ENCODE results near the gene PLOD1.

PLOD1 gene

DNA sequence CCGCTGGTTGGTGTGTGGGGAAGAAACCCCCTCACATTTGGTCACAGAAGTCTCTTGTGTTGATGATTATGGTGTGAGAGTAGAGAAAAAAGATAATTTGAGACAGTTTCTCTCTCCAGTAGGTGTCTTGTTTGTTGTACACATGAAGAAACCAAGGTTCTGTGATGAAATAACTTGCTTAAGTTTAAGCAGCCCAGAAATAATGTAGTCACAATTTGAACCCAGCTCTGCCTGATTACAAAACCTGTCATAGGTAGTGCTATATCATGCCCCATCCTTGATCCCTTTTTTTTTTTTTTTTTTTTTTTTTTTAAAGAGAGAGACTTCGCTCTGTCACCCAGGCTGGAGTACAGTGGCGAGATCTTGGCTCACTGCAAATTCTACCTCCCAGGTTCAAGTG is 50.7 kb downstream of the PLOD1 start:
- H3K36me3 ChIP-seq (ENCODE audit: control insufficient read depth, insufficient read depth, low read length) = peaks cover 30% of the 10 kb centered on the region
- H3K27me3 ChIP-seq (ENCODE audit: control insufficient read depth, insufficient read depth, low read length) = no peaks in the 10 kb centered on the region
- H3K9ac ChIP-seq (ENCODE audit: low read depth, low read length) = no peak overlapping the region
- peaks cover 2% of the 10 kb centered on the region for H3K4me1 ChIP-seq (ENCODE audit: control insufficient read depth, insufficient read depth, low read length)
- H3K4me3 ChIP-seq (ENCODE audit: low read depth, low read length) = no peak overlapping the region
- H3K9me3 ChIP-seq (ENCODE audit: control insufficient read depth, insufficient read depth, low read length) = no peaks in the 10 kb centered on the region

DNA sequence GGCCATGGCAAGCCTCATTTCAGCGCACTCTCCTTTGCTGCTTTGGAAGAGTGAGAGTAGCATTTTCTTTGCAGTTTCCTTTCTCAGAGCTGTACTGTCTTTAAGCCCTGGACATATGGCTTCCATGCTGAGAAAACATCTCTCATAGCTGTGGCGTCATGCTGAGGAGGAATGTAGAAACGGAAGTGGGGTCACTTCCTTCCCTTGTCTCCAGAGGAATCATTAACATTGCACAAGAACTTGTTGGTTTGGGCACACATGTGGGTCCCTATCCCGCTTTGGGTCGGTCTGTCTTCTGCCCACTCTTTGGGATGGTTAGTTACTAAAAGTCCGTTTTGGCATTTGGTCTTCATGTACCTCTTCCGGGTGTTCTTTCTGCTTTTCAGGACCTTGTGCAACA is 51.3 kb downstream of the PLOD1 start:
- peaks cover 2% of the 10 kb centered on the region for H3K4me1 ChIP-seq (ENCODE audit: control insufficient read depth, insufficient read depth, low read length)
- H3K9ac ChIP-seq (ENCODE audit: low read depth, low read length) = no peak overlapping the region
- H3K36me3 ChIP-seq (ENCODE audit: control insufficient read depth, insufficient read depth, low read length) = peaks cover 36% of the 10 kb centered on the region
- H3K4me3 ChIP-seq (ENCODE audit: low read depth, low read length) = no peak overlapping the region
- H3K9me3 ChIP-seq (ENCODE audit: control insufficient read depth, insufficient read depth, low read length) = no peaks in the 10 kb centered on the region
- H3K27me3 ChIP-seq (ENCODE audit: control insufficient read depth, insufficient read depth, low read length) = no peaks in the 10 kb centered on the region

DNA sequence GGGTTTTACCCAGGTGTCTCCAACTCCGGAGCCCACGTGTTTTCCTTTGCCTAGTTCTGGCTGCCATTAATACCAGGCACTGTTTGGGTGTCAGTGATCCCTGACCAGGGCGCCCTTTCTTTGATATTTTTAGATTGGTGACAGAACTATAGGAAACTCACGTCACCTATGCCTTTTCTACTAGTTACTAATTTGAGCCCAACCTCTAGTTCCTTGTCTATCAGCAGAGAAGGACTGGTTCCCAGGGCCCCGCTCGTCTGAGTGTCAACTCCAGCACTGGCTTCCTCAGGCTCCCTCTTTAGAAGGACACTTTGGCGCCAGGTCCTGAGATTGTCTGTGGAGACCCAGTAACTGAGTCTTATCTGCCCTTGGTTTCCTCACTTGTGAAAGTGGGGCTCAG is 55.2 kb downstream of the PLOD1 start:
- Histone ChIP-seq H3K9me3 (ENCODE audit: control insufficient read depth, insufficient read depth, low read length) (no peaks in the 10 kb centered on the region), H3K36me3 (ENCODE audit: control insufficient read depth, insufficient read depth, low read length) (peaks cover 31% of the 10 kb centered on the region), H3K9ac (ENCODE audit: low read depth, low read length) (no peak overlapping the region), H3K4me3 (ENCODE audit: low read depth, low read length) (no peak overlapping the region), H3K4me1 (ENCODE audit: control insufficient read depth, insufficient read depth, low read length) (no peaks in the 10 kb centered on the region), H3K27me3 (ENCODE audit: control insufficient read depth, insufficient read depth, low read length) (no peaks in the 10 kb centered on the region)

DNA sequence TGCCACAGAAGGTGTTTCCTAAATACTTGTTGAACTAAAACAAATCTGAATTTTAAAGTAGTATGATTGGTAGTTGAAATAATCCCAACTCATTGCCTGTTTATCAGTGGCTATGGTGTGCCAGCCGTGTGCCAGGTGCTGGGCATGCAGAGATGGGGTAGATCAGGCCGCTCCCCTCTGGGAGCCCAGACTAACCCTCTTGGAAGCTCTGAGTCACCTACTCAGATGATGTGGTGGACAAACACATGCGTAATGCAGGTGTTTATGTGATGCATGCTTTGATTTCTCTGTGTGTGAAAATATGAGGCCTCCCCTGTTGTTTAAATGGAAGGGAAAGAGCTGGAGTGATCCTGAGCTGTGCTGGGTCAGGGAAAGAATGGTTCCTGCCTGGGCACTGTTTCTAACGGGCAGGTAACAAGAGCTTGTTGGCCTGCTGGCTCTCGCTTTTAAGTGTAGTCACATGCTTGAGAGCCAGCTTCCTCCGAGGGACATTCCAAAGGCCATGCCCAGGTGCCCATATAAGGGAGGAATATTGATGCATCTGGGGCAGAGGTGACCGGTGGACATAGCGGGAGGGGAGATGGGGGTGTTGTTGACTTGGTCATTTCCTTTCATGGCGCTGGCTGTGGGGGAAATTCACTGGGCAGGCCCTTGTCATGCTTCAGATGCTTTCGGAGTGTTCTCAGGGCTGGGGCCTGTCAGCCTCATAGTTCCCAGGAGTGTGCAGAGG is 56.0 kb downstream of the PLOD1 start:
- Histone ChIP-seq H3K36me3 (ENCODE audit: control insufficient read depth, insufficient read depth, low read length) (peaks cover 35% of the 10 kb centered on the region), H3K4me1 (ENCODE audit: control insufficient read depth, insufficient read depth, low read length) (no peaks in the 10 kb centered on the region), H3K4me3 (ENCODE audit: low read depth, low read length) (no peak overlapping the region), H3K27me3 (ENCODE audit: control insufficient read depth, insufficient read depth, low read length) (no peaks in the 10 kb centered on the region), H3K9ac (ENCODE audit: low read depth, low read length) (no peak overlapping the region), H3K9me3 (ENCODE audit: control insufficient read depth, insufficient read depth, low read length) (no peaks in the 10 kb centered on the region)

DNA sequence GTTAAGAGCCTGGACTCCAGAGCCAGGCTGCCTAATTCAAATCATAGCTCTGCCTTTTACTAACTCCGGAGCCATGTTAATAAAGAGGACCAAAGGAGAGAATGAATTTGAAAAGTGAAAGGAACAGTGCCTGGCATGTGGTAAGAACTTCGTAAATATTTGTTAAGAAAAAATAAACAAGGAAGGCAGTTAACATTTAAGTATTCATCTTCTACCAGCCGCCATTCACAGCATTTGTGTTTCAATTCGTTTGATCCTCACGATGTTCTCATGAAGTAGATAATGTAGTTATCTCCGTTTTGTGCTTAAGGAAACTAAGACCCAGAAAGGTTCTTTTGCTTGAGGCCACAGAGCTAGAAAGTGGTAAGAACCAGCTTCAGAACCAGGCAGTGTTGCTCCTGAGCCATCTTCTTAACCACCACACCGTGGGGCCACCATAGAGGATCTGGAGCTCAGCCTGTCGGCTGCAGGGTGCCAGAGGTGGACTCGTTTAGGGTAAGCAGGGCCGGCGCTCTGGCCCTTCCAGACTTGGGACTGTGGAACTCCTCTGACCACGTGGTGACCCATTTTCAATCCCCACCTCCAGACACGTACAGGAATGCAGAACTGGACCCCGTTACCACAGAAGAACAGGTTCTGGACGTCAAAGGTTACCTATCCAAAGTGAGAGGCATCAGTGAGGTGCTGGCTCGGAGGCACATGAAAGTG is 57.6 kb downstream of the PLOD1 start:
- Histone ChIP-seq H3K4me3 (ENCODE audit: low read depth, low read length) (no peak overlapping the region), H3K4me1 (ENCODE audit: control insufficient read depth, insufficient read depth, low read length) (no peaks in the 10 kb centered on the region), H3K9me3 (ENCODE audit: control insufficient read depth, insufficient read depth, low read length) (no peaks in the 10 kb centered on the region), H3K27me3 (ENCODE audit: control insufficient read depth, insufficient read depth, low read length) (no peaks in the 10 kb centered on the region), H3K9ac (ENCODE audit: low read depth, low read length) (no peak overlapping the region), H3K36me3 (ENCODE audit: control insufficient read depth, insufficient read depth, low read length) (peaks cover 48% of the 10 kb centered on the region)

DNA sequence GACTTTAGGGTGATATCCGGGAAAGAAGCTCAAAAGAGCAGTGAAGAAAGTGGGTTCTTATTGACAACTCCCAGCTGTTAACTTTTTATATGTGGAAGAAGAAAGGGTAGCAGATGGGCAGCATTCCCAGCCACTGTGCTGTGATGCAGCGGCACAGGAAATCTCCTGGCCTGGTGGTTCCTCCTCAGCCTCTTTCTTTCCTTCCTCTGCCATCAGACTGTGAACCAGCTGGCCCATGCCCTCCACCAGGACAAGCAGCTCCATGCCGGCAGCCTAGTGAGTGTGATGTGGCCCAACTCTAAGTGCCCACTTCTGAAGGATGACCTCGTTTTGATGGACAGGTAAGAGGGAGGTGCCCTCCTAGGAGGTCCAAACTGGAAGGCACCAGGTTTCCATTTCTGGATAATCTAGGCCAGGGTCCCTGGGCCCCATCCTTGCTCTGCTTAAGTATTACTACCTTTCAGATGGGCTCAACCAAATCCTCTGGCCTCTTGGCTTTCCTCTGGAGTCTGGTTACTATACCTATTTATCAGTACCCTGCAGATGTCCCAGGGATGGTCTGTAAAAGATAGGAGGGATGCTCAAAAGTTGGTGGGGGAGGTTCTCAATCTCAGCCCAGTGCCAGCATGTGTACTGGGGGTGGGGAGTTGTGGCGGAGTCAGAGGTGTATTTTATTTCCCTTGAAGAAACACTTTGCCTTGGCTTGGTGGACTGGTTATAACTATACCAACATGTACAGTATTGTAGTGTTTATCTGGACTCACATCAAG is 62.7 kb downstream of the PLOD1 start:
- H3K27me3 ChIP-seq (ENCODE audit: control insufficient read depth, insufficient read depth, low read length) = no peaks in the 10 kb centered on the region
- H3K9me3 ChIP-seq (ENCODE audit: control insufficient read depth, insufficient read depth, low read length) = no peaks in the 10 kb centered on the region
- no peak overlapping the region for H3K4me3 ChIP-seq (ENCODE audit: low read depth, low read length)
- peaks cover 49% of the 10 kb centered on the region for H3K36me3 ChIP-seq (ENCODE audit: control insufficient read depth, insufficient read depth, low read length)
- H3K4me1 ChIP-seq (ENCODE audit: control insufficient read depth, insufficient read depth, low read length) = no peaks in the 10 kb centered on the region
- no peak overlapping the region for H3K9ac ChIP-seq (ENCODE audit: low read depth, low read length)

DNA sequence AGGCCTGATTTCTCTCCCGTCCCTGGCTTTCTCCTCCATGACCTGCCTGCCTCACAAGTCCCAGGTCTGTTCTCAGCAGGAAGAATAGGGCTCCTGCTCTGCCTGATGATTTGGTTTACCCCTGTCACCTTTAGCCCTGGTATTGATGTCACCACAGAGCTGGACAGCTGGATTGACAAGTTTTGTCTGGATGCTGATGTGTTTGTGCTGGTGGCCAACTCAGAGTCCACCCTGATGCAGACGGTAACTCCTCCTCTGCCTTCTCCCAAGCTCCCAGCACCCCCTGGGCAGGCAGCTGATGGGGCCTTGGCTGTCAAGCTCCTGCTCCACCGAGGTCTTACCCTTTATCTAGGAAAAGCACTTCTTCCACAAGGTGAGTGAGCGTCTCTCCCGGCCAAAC is 64.1 kb downstream of the PLOD1 start:
- Histone ChIP-seq H3K9ac (ENCODE audit: low read depth, low read length) (no peak overlapping the region), H3K36me3 (ENCODE audit: control insufficient read depth, insufficient read depth, low read length) (peaks cover 49% of the 10 kb centered on the region)

DNA sequence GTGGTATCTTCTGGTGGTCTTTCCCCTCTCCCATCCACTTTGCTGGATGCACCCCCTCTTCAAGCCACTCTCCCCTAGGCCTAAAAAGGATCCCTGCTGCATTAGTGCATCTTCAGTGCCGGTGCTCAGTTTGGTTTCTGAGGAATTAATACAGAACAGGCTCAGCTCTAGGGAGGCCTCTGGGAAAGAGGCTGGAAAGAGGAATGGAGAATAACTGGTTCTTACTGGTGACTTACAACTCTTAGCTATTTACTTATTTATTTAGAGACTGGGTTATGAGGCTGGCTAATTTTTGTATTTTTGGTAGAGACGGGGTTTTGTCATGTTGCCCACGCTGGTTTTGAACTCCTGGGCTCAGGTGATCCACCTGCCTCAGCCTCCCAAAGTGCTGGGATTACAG is 64.7 kb downstream of the PLOD1 start:
- Histone ChIP-seq H3K27me3 (ENCODE audit: control insufficient read depth, insufficient read depth, low read length) (no peaks in the 10 kb centered on the region), H3K36me3 (ENCODE audit: control insufficient read depth, insufficient read depth, low read length) (peaks cover 55% of the 10 kb centered on the region), H3K9me3 (ENCODE audit: control insufficient read depth, insufficient read depth, low read length) (no peaks in the 10 kb centered on the region), H3K9ac (ENCODE audit: low read depth, low read length) (no peak overlapping the region), H3K4me1 (ENCODE audit: control insufficient read depth, insufficient read depth, low read length) (no peaks in the 10 kb centered on the region), H3K4me3 (ENCODE audit: low read depth, low read length) (no peak overlapping the region)

More for the DNA sequence above, 64.1 kb downstream of the PLOD1 start:
- Histone ChIP-seq H3K27me3 (ENCODE audit: control insufficient read depth, insufficient read depth, low read length) (no peaks in the 10 kb centered on the region), H3K9me3 (ENCODE audit: control insufficient read depth, insufficient read depth, low read length) (no peaks in the 10 kb centered on the region), H3K4me3 (ENCODE audit: low read depth, low read length) (no peak overlapping the region), H3K4me1 (ENCODE audit: control insufficient read depth, insufficient read depth, low read length) (no peaks in the 10 kb centered on the region)

DNA sequence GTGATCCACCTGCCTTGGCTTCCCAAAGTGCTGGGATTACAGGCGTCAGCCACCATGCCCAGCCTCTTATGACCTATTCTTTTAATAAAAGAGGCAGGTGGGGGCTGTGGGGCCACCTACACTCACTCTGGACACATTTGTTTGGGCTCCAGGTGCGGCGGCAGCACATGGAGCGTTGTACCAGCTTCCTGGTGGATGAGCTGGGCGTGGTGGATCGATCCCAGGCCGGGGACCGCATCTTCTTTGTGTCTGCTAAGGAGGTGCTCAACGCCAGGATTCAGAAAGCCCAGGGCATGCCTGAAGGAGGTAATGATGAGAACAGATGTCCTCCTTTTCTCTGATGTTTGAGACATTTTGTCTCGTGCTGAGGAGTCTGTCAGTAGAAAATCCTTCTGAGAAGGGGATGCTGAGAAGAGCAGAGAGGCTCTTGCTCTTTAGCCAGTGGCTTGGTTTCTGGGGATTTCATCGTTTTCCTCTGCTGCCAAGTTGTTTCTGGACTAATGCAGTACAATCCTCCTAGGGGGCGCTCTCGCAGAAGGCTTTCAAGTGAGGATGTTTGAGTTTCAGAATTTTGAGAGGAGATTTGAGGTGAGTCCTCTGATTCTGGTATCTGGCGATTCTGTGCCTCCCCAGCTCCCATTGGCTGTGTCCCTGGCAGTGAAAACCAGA is 66.9 kb downstream of the PLOD1 start:
- H3K4me1 ChIP-seq (ENCODE audit: control insufficient read depth, insufficient read depth, low read length) = no peaks in the 10 kb centered on the region
- H3K9me3 ChIP-seq (ENCODE audit: control insufficient read depth, insufficient read depth, low read length) = no peaks in the 10 kb centered on the region
- H3K4me3 ChIP-seq (ENCODE audit: low read depth, low read length) = no peak overlapping the region
- peaks cover 62% of the 10 kb centered on the region for H3K36me3 ChIP-seq (ENCODE audit: control insufficient read depth, insufficient read depth, low read length)
- no peak overlapping the region for H3K9ac ChIP-seq (ENCODE audit: low read depth, low read length)
- H3K27me3 ChIP-seq (ENCODE audit: control insufficient read depth, insufficient read depth, low read length) = no peaks in the 10 kb centered on the region

DNA sequence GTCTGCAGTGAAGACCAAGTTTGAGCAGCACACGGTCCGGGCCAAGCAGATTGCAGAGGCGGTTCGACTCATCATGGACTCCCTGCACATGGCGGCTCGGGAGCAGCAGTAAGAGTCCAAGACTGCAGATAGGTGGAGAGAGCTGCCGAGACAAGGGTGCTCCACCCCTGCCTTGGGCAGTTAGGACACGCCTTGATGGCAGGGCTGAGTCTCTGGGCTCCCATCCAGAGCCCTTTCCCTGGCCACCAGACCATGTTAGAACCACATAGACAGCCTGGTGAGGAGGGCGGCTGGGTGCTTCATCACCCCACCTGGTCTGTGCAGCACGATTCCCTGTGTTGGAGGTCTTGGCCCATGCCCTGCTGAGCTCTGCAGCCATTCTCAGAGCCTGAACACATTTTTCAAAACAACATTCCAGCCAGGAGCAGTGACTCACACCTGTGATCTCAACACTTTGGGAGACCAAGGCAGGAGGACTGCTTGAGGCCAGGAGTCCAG is 67.5 kb downstream of the PLOD1 start:
- H3K9ac ChIP-seq (ENCODE audit: low read depth, low read length) = no peak overlapping the region
- H3K9me3 ChIP-seq (ENCODE audit: control insufficient read depth, insufficient read depth, low read length) = no peaks in the 10 kb centered on the region
- no peak overlapping the region for H3K4me3 ChIP-seq (ENCODE audit: low read depth, low read length)
- no peaks in the 10 kb centered on the region for H3K4me1 ChIP-seq (ENCODE audit: control insufficient read depth, insufficient read depth, low read length)
- H3K36me3 ChIP-seq (ENCODE audit: control insufficient read depth, insufficient read depth, low read length) = peaks cover 65% of the 10 kb centered on the region
- H3K27me3 ChIP-seq (ENCODE audit: control insufficient read depth, insufficient read depth, low read length) = no peaks in the 10 kb centered on the region

DNA sequence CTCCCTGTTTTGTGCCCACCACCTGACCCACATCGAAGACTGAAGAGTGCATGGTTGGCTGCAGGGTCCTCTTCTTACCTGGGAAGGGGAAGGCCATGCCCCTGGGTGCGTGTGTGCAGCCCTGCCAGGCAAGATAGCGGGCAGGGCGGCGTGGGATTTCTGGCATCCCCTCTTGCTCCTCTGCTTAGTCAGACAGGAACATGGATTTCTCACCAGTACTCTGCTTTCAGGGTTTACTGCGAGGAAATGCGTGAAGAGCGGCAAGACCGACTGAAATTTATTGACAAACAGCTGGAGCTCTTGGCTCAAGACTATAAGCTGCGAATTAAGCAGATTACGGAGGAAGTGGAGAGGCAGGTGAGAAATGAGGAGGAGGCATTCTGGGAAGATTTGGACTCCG is 69.2 kb downstream of the PLOD1 start:
- H3K27me3 ChIP-seq (ENCODE audit: control insufficient read depth, insufficient read depth, low read length) = no peaks in the 10 kb centered on the region
- H3K36me3 ChIP-seq (ENCODE audit: control insufficient read depth, insufficient read depth, low read length) = peaks cover 60% of the 10 kb centered on the region
- H3K9me3 ChIP-seq (ENCODE audit: control insufficient read depth, insufficient read depth, low read length) = no peaks in the 10 kb centered on the region
- no peaks in the 10 kb centered on the region for H3K4me1 ChIP-seq (ENCODE audit: control insufficient read depth, insufficient read depth, low read length)
- no peak overlapping the region for H3K9ac ChIP-seq (ENCODE audit: low read depth, low read length)
- H3K4me3 ChIP-seq (ENCODE audit: low read depth, low read length) = no peak overlapping the region

Measured in iPS-15b (cell line).